Adrenal gland (tissue), 12 donors: ENCODE results near the gene SPAST. TPM values are rescaled to one million over a fixed set of nuclear protein-coding genes. Genes with fewer than 3 reads are reported as not detected.

Experiments used
- DNase-seq, 7 donors: peaks; one replicate each; pipeline ENCODE4 v3.0.0-alpha.2; 2019 to 2020
- H3K27ac ChIP-seq, 5 donors: fragments of 200-600 bp; sonication (generic) in 4 of 5; 1 replicate in 3 of 5; 2 replicates in 2 of 5; pipeline versions ENCODE4 v1.5.1 to v1.8.0; 2016 to 2020; ENCODE audit warnings: mild to moderate bottlenecking in 1 of 5
- H3K27me3 ChIP-seq: fragments of 200-600 bp; 2 replicates; pipeline ENCODE4 v1.8.0; 2021
- H3K36me3 ChIP-seq, 2 donors: fragments of 200-600 bp; replicated peaks in 1 of 2; 1 replicate in 1 of 2; 2 replicates in 1 of 2; pipeline versions ENCODE4 v1.5.1 to v1.8.0; 2018 to 2022
- H3K4me1 ChIP-seq, 2 donors: fragments of 200-600 bp; replicated peaks in 1 of 2; 1 replicate in 1 of 2; 2 replicates in 1 of 2; pipeline versions ENCODE4 v1.5.1 to v1.8.0; 2018 to 2021
- H3K4me3 ChIP-seq, 4 donors: fragments of 200-600 bp; sonication (generic) in 3 of 4; one replicate each; pipeline ENCODE4 v1.5.1; 2016 to 2018
- H3K9me3 ChIP-seq, 3 donors: fragments of 200-600 bp; sonication (generic) in 1 of 3; replicated peaks in 1 of 3; 1 replicate in 2 of 3; 2 replicates in 1 of 3; pipeline versions ENCODE4 v1.5.1 to v1.8.0; 2016 to 2021
- CTCF ChIP-seq, 6 experiments: fragments of 450-650 bp in 4 of 6; fragments of 200-600 bp in 2 of 6; sonication (generic) in 1 of 6; IDR thresholded peaks; 1 replicate in 5 of 6; 2 replicates in 1 of 6; pipeline versions ENCODE4 v1.5.1 to v1.8.0; 2016 to 2021; ENCODE audit warnings: antibody characterized with exemption in 6 of 6, mild to moderate bottlenecking in 2 of 6, moderate library complexity in 1 of 6
- POLR2A ChIP-seq, 2 donors: fragments of 450-650 bp; IDR thresholded peaks; one replicate each; pipeline ENCODE4 v1.6.1; 2017; ENCODE audit warnings: antibody characterized with exemption in 2 of 2, mild to moderate bottlenecking in 2 of 2, moderate library complexity in 1 of 2
- WGBS, 4 donors: extraction: QIAGEN DNeasy Blood & Tissue Kit in 2 of 4; methylation state at CpG; one replicate each; pipeline versions ENCODE4 v1.1.5 to v1.1.7; 2013 to 2017; 5-methylcytosine and 5-hydroxymethylcytosine counted together
- intact Hi-C, 2 donors: fragments of 100-400 bp; cut with DNase I; formaldehyde crosslinking; loops; one replicate each; pipeline versions ENCODE4 v1.14.1 to v1.15.0; 2022 to 2023
- polyA plus RNA-seq, 3 donors: library from polyadenylated mRNA; stranded (reverse); fragments of 200-250 nt in 2 of 3; fragments of 350-450 nt in 1 of 3; fragmentation: Illumina TruSeq in 1 of 3; extraction: RNeasy Lipid Tissue Mini Kit (QIAGEN cat#74804) in 1 of 3; gene quantifications; one replicate each; pipeline ENCODE4 v1.2.3, GENCODE V29; 2013 to 2014
- total RNA-seq, 9 donors: library from RNA; depleted of rRNA in 4 of 9; stranded (reverse); fragments of >200 nt in 4 of 9; fragments of 120-200 nt in 1 of 9; fragmentation: NEBNext Ultra II Directional in 1 of 9; extraction: Animal tissue kit (Norgen Biotek cat#: 25700) in 1 of 9; gene quantifications; one replicate each; pipeline versions ENCODE4 v1.1.0 to v1.2.4, GENCODE V29; 2013 to 2023
- donor health status: healthy with polysubstance abuse.
- donor health status: Bipolar disorder and iron deficiency.
- donor health status: DM: yes; HTN: yes; CAD: no.
- donor health status: DM: no; HTN: no; CAD: no.
- donor health status: DM: no; HTN: no; CAD: no.
- donor health status: DM: yes; HTN: yes; CAD: no.

Gene SPAST
- total and polyA plus RNA-seq, 12 donors: 2.8 to 26.1 (median 15.2) TPM

GRCh38 chr2:32095671-32096070, 32.3 kb downstream of the SPAST start:
- DNase-seq: no peak
- H3K27me3 ChIP-seq: no peaks in the 10 kb centered on the region
- H3K9me3 ChIP-seq: no peaks in the 10 kb centered on the region
- 94 to 97% (median 96%) methylated on average over 3 of the region's 3 CpGs for WGBS, 4 donors
- H3K4me1 ChIP-seq: no peaks in the 10 kb centered on the region
- intact Hi-C loops: no loop called here
- no peak overlapping the region for H3K4me3 ChIP-seq
- TF ChIP-seq POLR2A (IDR thresholded peaks at IDR 0.05) (no peak), CTCF (IDR thresholded peaks at IDR 0.05) (no peak)
- H3K27ac ChIP-seq: no peak overlapping the region
- H3K36me3 ChIP-seq: no peaks in the 10 kb centered on the region

DNA sequence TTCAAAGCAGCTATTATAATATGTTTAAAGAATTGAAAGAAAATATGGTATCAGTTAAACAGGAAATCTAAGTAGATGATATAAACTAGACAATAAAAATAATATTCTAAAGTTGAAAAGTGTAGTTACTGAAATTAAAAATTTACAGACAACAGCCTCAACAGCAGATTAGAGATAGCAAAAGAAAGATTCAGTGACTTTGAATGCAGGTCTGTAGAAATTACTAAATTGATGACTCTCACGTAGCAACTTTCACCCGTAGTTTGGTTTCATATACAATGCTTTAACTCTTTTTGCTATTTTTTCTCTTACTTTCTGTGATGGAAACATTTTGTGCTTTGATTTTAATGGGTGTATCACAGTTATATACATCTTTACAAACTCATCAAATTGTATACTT, 44.8 kb downstream of the SPAST start:
- no peak for TF ChIP-seq POLR2A (IDR thresholded peaks at IDR 0.05)
- no peak for TF ChIP-seq CTCF (IDR thresholded peaks at IDR 0.05)
- H3K27me3 ChIP-seq: no peaks in the 10 kb centered on the region
- H3K4me1 ChIP-seq: no peaks in the 10 kb centered on the region
- intact Hi-C loops: no loop called here
- H3K4me3 ChIP-seq: no peak overlapping the region
- no peak for DNase-seq
- H3K36me3 ChIP-seq: peaks cover 0 to 11% of the 10 kb centered on the region in 2 donors
- 95 to 99% (median 98%) methylated on average over 2 of the region's 2 CpGs for WGBS, 4 donors
- H3K9me3 ChIP-seq: no peaks in the 10 kb centered on the region
- no peak overlapping the region for H3K27ac ChIP-seq

- no peaks in the 10 kb centered on the region for H3K9me3 ChIP-seq
- H3K4me1 ChIP-seq: no peaks in the 10 kb centered on the region
- H3K4me3 ChIP-seq: no peak overlapping the region
- no peak for DNase-seq
- no peaks in the 10 kb centered on the region for H3K27me3 ChIP-seq
- H3K36me3 ChIP-seq: peaks cover 0 to 2% of the 10 kb centered on the region in 2 donors
- intact Hi-C loops: no loop called here
- TF ChIP-seq CTCF (IDR thresholded peaks at IDR 0.05): no peak
- no peak for TF ChIP-seq POLR2A (IDR thresholded peaks at IDR 0.05)
- no peak overlapping the region for H3K27ac ChIP-seq
- 90 to 99% (median 95%) methylated on average over 3 of the region's 3 CpGs for WGBS, 4 donors
Observed at GRCh38 chr2:32118055-32118454, 54.7 kb downstream of the SPAST start.

GRCh38 chr2:32119161-32119560, 55.8 kb downstream of the SPAST start:
- no peak overlapping the region for H3K27ac ChIP-seq
- H3K36me3 ChIP-seq: no peaks in the 10 kb centered on the region
- H3K9me3 ChIP-seq: no peaks in the 10 kb centered on the region
- 92 to 100% (median 98%) methylated on average over 2 of the region's 2 CpGs for WGBS, 4 donors
- DNase-seq: no peak
- no peaks in the 10 kb centered on the region for H3K4me1 ChIP-seq
- intact Hi-C loops: no loop called here
- TF ChIP-seq POLR2A (IDR thresholded peaks at IDR 0.05): no peak
- TF ChIP-seq CTCF (IDR thresholded peaks at IDR 0.05): no peak
- H3K27me3 ChIP-seq: no peaks in the 10 kb centered on the region
- H3K4me3 ChIP-seq: no peak overlapping the region
